Measurements from ENCODE around the gene SMYD3. TPM values are rescaled to one million over a fixed set of nuclear protein-coding genes. Genes with fewer than 3 reads are reported as not detected.

SMYD3 gene
- total and polyA plus RNA-seq, 2 donors (not counting 3 experiments of a cell fraction or from before 2014, with no cell fraction given) = 16.0 to 32.1 TPM

DNA sequence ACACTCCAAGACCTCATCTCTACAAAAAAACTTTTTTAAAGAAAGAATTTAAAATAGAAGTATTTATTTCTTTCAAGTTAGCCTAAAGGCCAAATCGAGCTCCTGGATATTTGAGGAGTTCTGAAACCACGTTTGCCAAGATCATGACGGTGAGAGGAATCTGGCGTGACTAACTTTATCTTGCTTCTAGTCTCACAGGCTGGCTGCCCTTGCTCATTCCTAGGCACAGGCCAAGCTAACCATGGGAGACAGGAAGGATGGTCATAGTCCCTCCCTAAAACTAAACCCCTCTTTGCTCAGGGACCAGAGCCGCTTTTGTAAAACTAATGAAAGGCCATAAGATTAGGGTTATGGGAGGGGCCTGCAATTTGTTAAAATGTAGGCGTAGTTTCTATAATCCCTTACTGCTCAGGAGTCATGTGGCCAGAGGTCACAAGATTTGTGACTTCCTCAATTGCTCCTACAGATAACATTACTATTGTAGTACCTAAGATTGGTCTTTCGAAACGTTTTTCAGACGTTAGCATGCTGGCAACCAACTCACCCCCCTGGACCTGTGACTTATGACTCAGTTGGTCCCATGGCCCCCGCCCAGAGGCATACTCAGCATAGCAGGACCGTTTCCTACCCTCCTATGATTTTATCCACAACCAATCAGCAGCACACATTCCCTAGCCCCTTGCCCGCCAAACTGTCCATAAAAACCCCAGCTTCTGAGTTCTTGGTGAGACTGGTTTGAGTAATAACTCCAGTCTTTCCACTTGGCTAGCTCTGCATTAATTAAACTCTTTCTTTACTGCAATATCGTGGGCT lies 425.0 kb downstream of the SMYD3 start:
- DNase-seq (ENCODE audit: low read depth, low spot score) = no peak
- no peak overlapping the region for H2AFZ ChIP-seq (ENCODE audit: low read depth, low read length)
- no peaks in the 10 kb centered on the region for H3K27me3 ChIP-seq (ENCODE audit: control insufficient read depth in 2 of 2, insufficient read depth in 2 of 2, low read length in 2 of 2)
- ChIA-PET POLR2A (no interaction called here), CTCF (interaction anchor here (0.9 kb wide), 1 partner anchor 9 kb away, joined by 3 read pairs; no protein-coding TSS in a partner anchor)
- FAIRE-seq = no peak
- no peak overlapping the region for H3K27ac ChIP-seq (ENCODE audit: insufficient read depth, low read depth, low read length)
- H3K4me1 ChIP-seq (ENCODE audit: control insufficient read depth, extremely low read depth, insufficient read depth, low read length) = no peaks in the 10 kb centered on the region
- BruUV-seq (replicated peaks) = no TSS peak
- no peak for TF ChIP-seq JUN (IDR thresholded peaks at IDR 0.05; ENCODE audit: borderline replicate concordance, insufficient read depth, insufficient read length, low read depth)
- no peak for TF ChIP-seq MYC (IDR thresholded peaks at IDR 0.05; ENCODE audit: low read depth, low read length)
- TF ChIP-seq, protein P1, sequence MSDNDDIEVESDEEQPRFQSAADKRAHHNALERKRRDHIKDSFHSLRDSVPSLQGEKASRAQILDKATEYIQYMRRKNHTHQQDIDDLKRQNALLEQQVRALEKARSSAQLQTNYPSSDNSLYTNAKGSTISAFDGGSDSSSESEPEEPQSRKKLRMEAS (IDR thresholded peaks at IDR 0.05; ENCODE audit: insufficient read depth, insufficient read length) = no peak
- no peak for TF ChIP-seq EZH2 (IDR thresholded peaks at IDR 0.05; ENCODE audit: borderline replicate concordance, low read depth, low read length, severe bottlenecking)
- TF ChIP-seq, protein P2, sequence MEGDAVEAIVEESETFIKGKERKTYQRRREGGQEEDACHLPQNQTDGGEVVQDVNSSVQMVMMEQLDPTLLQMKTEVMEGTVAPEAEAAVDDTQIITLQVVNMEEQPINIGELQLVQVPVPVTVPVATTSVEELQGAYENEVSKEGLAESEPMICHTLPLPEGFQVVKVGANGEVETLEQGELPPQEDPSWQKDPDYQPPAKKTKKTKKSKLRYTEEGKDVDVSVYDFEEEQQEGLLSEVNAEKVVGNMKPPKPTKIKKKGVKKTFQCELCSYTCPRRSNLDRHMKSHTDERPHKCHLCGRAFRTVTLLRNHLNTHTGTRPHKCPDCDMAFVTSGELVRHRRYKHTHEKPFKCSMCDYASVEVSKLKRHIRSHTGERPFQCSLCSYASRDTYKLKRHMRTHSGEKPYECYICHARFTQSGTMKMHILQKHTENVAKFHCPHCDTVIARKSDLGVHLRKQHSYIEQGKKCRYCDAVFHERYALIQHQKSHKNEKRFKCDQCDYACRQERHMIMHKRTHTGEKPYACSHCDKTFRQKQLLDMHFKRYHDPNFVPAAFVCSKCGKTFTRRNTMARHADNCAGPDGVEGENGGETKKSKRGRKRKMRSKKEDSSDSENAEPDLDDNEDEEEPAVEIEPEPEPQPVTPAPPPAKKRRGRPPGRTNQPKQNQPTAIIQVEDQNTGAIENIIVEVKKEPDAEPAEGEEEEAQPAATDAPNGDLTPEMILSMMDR (IDR thresholded peaks at IDR 0.05; ENCODE audit: extremely low read depth in 1 of 2, insufficient read depth in 1 of 2, low read depth in 1 of 2, low read length in 2 of 2) = no peak
- no peak for TF ChIP-seq POLR2AphosphoS5 (IDR thresholded peaks at IDR 0.05; ENCODE audit: insufficient read depth, low read depth, low read length)
- TF ChIP-seq GATA2 (IDR thresholded peaks at IDR 0.05; ENCODE audit: insufficient read depth, insufficient read length, low read depth, low read length) = no peak
- no peak for TF ChIP-seq POLR2A (IDR thresholded peaks at IDR 0.05; ENCODE audit: low read depth, low read length)
- TF ChIP-seq FOS (IDR thresholded peaks at IDR 0.05; ENCODE audit: borderline replicate concordance, insufficient read depth, low read length) = no peak
- intact Hi-C loops (cut with micrococcal nuclease) (no loop called here), dilution Hi-C loops (cut with MboI; ENCODE audit: extremely low pct_ligation_motif_present, low sequenced_read_pairs) (no loop called here)
- no peak overlapping the region for H3K4me3 ChIP-seq (replicated peaks in 1 of 3; ENCODE audit: insufficient read depth in 1 of 3, low read depth in 1 of 3, low read length in 3 of 3)
- no peaks in the 10 kb centered on the region for H3K36me3 ChIP-seq (ENCODE audit: control insufficient read depth in 2 of 2, extremely low read depth in 1 of 2, insufficient read depth in 2 of 2, low read length in 2 of 2)
- no peaks in the 10 kb centered on the region for H3K79me2 ChIP-seq (ENCODE audit: control insufficient read depth, insufficient read depth, low read length)
- no peak overlapping the region for H3K9ac ChIP-seq (replicated peaks; ENCODE audit: extremely low read depth, insufficient read depth, low read length)
- no peaks in the 10 kb centered on the region for H3K9me3 ChIP-seq (replicated peaks; ENCODE audit: control insufficient read depth, insufficient read depth, low read length)
- no peaks in the 10 kb centered on the region for H3K9me1 ChIP-seq (replicated peaks; ENCODE audit: control insufficient read depth, extremely low read depth, insufficient read depth, low read length)
- H3K4me2 ChIP-seq (ENCODE audit: insufficient read depth, low read length) = no peak overlapping the region
- no peaks in the 10 kb centered on the region for H4K20me1 ChIP-seq (replicated peaks; ENCODE audit: control insufficient read depth, extremely low read depth, insufficient read depth, low read length)
